Measurements from ENCODE around the gene HOXB2.

DNA sequence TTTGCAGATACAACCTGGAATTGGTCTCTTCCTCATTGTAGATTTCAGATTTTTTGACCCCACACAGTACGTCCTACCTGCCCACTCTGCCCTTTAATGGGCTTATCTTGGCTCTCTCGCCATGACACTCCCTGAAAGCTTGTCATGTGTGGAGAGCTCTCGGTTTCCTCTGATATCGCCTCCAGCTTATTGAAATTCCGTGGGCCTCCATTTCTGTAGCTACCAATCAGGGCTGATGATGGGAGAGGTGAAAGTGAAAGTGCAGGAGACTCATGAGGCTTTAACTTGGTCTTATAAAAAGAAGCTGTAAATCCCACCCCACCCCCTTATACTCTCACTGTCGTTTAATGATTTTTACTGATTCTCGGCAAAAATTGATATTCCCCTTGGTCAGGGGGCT is 31.8 kb downstream of the HOXB2 start:
- TF ChIP-seq, protein P1, sequence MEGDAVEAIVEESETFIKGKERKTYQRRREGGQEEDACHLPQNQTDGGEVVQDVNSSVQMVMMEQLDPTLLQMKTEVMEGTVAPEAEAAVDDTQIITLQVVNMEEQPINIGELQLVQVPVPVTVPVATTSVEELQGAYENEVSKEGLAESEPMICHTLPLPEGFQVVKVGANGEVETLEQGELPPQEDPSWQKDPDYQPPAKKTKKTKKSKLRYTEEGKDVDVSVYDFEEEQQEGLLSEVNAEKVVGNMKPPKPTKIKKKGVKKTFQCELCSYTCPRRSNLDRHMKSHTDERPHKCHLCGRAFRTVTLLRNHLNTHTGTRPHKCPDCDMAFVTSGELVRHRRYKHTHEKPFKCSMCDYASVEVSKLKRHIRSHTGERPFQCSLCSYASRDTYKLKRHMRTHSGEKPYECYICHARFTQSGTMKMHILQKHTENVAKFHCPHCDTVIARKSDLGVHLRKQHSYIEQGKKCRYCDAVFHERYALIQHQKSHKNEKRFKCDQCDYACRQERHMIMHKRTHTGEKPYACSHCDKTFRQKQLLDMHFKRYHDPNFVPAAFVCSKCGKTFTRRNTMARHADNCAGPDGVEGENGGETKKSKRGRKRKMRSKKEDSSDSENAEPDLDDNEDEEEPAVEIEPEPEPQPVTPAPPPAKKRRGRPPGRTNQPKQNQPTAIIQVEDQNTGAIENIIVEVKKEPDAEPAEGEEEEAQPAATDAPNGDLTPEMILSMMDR (conservative IDR thresholded peaks at IDR 0.05; ENCODE audit: low read length): no peak
- no peak for TF ChIP-seq EZH2phosphoT487 (IDR thresholded peaks at IDR 0.05; ENCODE audit: borderline replicate concordance)
